Measurements from ENCODE around the gene SERPINA3.
"Not testable (repeated sequence)": the region's sequence is repeated elsewhere in the genome, so short reads cannot be mapped to it uniquely, and the experiment has no call there.

Gene SERPINA3

DNA sequence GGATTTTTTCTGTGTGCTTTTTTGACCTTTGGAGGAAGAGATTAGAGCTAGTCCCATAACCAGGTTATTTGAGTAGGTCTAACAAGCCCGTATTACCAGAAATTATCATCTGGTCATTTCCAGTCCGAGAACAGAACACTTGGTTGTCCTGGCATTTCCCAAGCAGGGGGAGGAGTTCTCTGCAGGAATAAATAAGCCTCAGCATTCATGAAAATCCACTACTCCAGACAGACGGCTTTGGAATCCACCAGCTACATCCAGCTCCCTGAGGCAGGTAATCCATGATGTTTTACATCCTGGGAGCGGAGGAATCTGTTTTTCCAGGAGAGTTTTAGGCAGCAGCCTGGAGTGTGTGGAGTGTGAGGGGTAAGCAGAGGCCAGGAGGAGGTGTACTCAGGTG lies at the start of gene SERPINA3:
SERPINA3 (plus strand) TSS at position 218 of the 400 bp plus-strand sequence. CDS start 2,051 bp downstream, outside the sequence.
- no peak for DNase-seq

DNA sequence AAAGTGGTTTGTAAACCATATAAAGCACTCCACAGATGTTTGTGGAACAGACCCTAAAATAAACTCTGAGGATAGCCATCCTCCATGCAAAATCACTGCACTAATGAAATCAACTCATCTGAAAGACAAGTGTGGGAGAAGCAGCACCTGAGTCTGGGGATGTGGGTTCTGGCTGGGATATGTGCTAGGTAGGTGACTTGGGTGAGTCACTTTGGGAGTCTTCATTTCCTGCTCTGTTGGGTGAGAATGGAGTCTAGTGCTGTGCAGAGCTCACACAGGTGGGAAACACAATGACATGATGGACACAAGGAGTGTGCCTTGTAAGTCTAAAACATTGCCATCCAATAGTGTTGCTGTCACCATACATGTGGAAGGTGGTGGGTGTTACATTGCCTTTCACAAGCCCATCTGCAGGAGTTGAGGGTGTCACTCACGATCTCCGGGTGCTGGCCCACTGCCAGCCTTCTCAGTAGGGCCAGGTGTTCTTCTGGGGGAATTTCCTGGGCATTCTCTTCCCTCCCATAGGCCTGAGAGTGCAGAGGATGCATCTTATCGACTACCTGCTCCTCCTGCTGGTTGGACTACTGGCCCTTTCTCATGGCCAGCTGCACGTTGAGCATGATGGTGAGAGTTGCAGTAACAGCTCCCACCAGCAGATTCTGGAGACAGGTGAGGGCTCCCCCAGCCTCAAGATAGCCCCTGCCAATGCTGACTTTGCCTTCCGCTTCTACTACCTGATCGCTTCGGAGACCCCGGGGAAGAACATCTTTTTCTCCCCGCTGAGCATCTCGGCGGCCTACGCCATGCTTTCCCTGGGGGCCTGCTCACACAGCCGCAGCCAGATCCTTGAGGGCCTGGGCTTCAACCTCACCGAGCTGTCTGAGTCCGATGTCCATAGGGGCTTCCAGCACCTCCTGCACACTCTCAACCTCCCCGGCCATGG lies 49.0 kb upstream of the SERPINA3 start:
- no peak for DNase-seq

DNA sequence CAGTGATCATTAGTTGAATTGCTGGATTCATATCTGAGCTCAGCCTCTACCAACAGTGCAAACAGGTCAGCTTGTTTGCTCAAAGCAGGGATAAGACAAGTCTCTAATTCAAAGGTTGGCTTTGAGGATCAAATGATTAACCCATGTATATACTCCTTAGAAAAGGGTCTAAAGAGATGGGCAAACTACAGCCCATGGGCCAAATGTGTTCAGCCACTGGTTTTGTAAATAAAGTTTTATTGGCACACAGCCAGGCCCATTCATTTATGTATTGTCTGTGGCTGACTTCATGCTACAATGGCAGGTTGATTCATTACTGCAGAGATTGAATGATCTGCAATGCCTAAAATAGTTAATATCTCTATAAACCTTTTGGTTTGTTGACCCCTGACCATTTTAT lies 47.8 kb upstream of the SERPINA3 start:
- no peak for DNase-seq

DNA sequence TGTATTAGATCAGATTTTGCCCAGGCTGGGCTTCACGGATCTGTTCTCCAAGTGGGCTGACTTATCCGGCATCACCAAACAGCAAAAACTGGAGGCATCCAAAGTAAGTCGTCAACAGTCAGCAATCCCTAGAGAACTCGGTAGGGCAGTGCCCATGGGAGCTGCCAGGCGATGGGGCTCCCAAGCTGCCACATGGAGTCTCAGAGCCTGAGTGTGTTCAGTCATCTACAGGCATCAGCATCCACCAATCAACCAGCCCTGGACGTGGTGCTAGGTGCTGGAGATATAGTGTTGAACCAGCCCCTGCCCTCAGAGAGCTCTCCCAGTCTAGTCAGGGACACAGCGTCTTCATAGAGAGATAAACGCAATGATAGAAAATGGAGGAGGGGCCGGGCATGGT lies 44.0 kb upstream of the SERPINA3 start:
- DNase-seq: no peak

DNA sequence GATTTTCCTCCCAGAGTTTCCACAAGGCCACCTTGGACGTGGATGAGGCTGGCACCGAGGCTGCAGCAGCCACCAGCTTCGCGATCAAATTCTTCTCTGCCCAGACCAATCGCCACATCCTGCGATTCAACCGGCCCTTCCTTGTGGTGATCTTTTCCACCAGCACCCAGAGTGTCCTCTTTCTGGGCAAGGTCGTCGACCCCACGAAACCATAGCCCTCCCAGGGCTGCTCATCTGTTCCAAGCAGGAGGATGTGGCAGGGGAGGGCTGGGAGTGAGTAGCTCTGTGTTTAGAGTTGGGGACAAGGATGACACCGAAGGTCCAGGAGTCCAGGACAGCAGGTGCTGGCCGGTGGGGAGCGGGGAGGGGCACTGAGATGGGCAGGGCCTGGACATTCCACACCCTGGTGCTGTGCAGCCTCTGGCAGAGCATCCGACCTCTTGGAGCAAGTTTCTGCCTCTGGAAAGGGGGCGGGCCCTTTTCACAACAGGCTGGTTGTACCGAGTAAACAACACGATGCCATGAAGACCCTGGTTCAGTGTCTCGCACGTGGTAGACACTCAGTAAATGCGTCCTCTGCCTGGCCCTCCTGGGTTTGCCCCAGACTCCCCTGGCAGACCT lies 42.7 kb upstream of the SERPINA3 start:
- no peak for DNase-seq

DNA sequence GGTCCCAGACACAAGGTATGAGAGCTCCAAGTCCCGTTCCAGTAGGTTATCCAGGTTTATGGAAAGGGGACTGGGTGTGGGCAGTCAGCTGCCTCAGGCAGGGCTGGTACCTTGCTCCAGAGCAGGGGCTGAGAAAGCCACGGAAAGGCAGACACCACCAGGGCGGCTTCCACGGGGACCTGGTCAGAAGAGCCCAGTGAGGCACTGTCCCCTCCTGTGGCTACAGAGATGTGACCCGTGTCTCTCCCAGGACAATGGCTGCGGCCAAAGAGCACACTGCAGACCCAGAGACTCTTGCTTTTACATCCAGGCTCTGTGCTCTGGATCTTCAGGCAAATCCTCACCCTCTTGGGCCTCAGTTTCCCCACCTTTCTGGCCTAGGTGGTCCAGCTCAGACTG lies 42.2 kb upstream of the SERPINA3 start:
- DNase-seq: no peak

DNA sequence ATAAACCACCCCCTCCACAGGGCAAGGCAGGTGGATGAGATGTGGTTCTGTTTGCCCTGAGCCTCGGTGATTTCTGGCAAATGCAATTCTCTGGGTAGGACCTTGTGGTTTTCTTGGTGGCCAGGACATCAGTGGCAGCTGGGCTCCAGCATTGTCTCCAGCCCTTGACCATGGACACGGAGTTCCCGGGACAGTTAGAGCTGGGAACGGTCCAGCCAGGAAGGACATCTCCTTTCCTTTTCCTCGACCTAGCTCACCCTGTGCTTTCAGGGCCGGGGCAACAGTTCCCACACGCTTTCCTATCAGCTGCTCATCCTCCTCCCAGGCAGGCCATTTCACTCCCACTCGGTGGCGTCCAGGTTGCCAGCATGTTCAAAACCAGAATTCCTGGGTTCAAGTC lies 41.8 kb upstream of the SERPINA3 start:
- DNase-seq: no peak

DNA sequence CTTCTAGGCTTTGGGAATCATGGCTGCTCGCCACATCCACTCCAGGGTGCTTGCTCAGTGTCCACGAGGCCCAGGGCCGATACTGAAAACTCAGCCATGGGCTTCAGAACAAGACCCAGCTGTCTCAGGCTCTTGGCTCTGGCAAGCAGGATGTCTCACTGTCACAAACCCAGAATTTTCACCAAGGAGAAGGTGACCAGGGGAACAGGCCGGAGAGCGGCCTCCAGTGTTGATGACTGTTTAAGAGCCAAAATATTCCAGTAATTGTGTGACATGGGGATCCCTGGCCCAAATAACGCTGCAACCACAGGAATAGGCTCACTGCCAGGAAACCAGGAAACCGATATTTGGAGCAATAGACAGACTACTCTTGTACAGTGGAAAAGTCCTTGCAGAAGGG lies 40.8 kb upstream of the SERPINA3 start:
- DNase-seq: no peak

DNA sequence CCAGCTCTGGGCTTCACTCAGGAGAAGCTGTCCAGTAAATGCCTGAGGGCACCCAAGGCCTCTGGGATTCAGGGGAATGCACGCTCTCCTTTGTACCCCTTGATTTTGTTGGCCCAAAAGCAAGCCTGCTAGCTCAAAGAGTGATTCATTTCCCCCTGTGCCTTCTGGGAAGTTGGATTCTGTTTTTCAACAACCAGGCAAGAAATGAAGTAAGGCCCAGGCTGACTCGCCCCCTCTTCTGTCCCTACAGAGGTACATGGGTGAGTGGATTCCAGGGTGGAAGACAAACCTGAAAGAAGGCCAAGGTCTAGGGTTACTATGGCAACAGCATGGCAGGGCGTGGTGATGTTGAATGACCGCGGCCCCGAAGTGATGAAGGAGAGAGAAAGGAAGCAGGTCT lies 40.2 kb upstream of the SERPINA3 start:
- no peak for DNase-seq

DNA sequence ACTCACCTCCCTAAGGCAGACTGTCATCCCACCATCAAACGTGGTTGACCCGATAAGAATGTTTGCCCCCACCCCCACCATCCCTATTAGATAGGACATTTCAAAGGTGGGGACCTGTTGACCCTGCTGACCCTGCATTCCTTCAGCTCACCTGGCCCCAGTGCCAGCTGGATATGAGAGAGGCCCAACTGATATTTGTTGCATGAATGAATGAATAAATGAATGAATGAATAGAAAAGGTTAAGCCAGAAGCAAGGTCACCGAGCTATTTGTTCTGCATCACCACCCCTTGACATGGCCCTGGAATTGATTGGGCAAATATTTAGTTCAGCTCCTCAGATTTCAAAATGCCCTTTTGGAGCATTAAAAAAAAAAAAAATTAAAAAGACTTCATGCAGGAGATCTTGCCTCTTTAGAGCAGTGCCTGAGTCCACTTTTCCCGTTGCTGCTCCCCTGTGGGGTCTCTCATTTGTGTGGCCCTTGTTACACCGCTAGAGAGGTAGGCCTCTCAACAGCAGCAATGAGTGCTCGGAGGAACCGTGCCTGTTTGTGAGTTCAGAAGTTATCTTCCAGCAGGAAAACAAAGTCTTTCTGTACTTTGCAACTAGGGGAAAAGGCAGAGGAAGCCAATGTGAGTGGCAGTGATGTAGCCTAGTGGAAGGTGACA lies 39.4 kb upstream of the SERPINA3 start:
- DNase-seq: no peak

DNA sequence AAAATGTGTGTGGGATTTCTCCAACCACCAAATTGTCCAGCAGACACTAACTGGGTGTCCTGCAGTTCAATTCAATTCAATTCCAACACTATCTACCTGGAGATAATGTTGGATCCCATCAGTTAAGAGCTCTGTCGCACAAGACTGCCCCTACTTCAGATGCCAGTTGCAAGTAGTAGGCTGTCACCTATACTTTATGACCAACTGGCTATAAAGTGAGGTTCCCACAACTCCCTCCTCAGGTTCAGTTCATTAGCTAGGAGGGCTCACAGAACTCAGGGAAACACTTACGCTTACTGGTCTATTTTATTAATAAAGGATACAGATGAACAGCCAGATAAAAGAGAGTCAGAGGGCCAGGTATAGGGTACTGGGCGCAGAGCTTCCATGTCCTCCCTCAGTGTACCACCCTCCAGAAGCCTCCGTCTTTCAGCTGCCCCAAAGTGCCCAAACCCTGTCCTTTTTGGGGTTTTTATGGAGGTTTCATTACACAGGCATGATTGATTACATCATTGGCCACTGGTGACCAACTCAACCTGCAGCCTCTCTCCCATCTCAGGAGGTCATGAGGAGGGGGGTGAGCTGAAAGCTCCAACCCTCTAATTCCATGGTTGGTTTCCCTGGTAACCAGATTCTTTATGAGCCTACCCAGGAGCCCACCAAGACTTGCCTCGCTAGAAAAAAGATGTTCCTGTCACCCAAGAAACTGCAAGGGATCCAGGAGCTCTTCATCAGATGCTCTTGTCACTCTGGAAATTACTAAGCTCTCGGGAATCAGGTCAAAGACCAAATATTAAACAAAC lies 38.5 kb upstream of the SERPINA3 start:
- no peak for DNase-seq

DNA sequence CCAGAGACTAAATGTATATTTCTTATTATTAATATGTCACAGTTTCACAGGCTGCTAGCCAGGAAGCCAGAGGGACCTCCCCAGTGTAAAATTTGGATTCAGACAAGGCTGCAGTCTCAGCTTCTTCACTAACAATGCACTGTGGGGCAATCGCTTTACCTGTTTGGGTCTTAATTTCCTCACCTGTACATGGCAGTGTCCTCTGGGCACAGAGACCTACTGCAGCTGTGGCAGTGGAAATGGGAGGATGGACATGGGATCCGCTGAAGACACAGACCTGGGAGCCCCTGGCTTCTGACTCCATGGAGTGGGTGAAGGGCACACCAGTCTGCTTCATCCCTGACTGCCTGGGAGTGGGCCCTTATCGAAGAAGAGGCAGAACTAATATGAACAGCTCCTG lies 37.9 kb upstream of the SERPINA3 start:
- no peak for DNase-seq

DNA sequence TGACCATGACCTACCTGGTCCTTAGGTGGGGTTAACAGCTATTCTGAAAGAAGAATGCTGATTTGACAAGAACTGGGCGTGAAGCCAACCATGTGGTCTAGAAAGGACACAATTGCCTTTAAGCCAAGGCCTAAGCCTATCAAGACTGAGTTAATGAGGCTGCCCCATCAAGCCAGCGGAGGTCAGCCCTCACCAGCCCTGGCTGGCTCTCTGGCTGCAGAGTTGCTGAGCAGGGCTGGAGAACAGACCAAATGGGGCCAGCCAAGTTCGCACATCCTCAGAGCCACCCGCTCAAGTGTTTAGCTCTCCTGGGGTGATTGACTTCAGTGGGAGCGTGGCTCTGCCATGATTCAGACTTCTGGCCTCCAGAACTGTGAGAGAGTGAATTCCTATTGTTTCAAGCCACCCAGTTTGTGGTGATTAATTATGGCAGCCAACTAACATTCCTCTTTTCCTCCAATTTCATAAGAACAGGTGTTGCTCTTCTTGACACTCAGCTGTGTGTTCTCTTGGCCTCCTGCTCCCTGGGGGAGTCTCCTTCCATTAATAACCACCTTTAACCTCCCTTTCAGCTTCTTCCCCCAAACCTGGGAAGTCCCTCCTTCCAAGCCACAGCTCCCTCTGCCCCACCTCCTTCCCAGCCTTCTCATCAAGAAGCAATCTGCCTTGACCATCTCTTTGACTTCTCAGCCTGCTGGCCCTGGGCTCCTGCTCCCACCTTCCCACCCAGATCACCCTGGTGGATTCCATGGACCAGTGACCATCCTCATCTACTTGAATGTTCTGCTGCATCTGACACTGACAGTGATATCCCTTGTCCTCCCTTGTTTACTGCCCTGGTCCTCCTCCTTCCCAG lies 36.2 kb upstream of the SERPINA3 start:
- no peak for DNase-seq

DNA sequence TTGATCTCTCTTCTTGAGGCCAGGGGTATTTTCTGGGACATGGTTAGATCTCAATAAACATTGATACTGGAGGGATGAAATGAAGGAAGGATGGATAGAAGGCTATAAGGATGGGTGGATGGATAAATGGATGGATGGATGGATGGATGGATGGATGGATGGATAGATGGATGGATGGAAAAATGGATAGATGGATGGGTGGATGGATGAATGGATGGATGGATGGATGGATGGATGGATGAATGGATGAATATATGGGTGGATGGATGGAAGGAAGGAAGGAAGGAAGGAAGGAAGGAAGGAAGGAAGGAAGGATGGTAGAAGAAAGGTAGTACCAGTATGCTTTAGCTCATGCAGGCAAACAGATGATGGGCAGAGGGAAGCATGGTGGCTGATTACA lies 34.7 kb upstream of the SERPINA3 start:
- not testable (repeated sequence) for DNase-seq

DNA sequence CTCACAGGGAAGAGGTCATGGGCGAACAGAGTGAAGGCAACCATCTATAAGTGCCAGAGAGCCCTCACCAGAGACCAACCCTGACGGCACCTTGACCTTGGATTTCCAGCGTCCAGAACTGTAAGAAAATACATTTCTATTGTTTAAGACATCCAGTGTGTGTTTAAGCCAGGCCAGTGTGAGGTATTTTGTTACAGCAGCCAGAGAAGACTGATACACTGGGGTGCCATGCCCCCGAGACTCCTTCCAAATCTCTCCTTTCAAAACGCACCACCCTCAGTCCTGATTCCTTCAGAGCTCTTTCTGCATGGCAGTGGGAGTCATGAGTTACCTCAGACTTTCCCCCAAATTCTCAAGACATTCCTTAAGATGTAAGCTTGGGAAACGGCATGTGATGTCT lies 33.5 kb upstream of the SERPINA3 start:
- no peak for DNase-seq

DNA sequence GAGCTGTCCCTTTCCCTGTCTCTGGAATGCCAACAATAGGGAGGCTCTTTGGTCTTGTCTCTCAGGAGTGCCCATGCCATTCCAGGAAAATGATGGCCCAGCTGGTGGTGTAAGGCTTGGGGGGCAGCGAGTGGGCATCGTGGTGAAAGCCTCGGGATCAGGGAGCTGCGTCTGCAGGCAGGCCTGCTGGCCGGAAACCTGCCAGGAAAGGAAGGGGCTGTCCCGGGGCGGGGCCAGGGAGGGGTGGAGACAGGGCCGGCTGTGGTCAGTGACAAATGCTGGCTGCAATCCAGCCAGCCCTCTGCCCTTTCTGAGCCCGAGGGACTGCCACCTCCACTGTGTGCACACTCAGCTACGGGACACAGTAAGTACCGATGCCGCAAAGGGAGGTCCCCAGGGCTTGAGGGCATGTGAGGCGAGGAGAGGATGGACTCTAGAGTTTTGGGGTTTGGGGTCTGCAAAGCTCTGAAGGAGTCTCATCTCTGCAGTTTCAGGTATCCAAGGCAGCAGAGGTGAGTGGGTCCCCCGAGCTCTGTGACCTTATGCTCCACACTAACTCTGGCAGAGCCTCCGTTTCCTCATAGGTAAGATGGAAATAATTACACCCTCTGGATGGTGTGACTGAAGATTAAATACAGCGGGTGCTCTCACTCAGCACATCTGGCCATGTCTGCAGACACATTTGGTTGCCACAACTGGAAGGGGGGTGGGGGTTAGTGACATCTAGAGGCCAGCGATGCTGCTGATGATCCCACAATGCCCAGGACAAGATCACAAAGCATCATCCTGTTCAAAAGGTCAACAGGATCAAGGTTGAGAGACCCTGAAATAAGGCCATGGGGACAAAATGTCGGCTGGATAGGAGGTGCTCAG lies 30.8 kb upstream of the SERPINA3 start, which contains the start of gene SERPINA5:
SERPINA5 (plus strand) TSS at position 300 of the 873 bp plus-strand sequence. CDS start 5,937 bp downstream, outside the sequence.
- DNase-seq: no peak

DNA sequence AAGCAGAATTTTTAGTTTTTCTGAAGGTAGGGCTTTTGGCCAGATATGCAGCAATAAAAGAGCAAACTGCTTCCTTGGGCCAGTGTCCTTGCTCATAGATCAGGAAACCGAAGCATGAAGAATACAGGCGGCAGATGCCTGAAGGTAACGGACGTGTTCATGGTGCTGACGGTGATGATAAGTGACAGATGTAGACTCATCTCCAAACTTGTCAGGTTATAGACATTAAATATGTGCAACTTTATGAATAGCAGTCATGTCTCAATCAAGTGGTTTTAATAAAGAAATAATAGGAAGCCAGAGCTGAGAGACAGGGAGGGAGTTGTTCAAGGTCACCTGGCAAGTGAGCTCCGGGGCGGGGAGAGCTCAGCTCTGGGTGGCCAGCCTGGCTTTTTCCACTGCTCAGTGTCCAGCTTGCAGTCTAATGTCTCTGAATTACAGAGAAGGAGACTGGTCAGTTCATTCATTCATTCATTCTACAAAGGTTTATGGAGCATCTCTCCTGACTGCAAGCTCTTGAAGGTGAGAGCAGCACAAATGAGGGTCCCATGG lies 29.9 kb upstream of the SERPINA3 start:
- no peak for DNase-seq

DNA sequence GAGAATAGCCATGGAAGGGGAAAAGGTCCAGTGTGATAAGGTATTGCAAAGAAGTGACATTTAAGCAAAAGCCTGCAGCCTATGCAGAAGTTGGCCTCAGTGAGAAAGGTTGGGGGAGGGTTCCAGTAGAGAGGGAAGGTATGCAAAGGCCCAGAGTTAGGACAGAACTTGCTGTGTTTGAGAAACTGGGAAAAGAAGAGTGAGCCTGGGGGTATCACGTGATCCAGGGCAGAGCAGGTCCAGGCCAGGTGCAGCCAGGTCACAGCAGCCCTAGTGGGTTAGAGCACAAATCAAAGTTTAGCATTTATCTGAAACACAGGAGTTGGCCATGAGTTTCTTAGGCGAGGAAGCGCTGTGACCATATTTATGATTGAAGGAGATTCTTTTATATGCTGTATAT lies 29.3 kb upstream of the SERPINA3 start:
- DNase-seq: no peak

DNA sequence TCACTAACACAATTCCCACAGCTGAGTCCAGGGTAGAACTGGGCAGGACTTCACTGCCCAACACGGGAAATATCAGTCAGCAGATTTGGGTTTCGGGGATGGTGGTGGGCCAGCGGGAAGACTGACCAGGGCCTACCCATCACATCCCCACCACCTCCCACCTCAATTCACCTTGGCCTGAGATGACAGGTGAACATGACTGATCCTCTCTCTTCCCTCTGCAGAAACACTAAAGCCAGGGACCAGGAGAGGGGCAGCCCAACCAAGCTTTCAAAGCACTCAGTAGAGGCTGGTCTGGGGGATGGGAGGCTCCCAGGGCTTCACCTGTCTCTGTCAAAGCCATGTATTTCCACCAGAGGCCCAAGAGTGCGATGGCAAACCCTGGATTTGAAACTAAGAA lies 28.6 kb upstream of the SERPINA3 start:
- no peak for DNase-seq

DNA sequence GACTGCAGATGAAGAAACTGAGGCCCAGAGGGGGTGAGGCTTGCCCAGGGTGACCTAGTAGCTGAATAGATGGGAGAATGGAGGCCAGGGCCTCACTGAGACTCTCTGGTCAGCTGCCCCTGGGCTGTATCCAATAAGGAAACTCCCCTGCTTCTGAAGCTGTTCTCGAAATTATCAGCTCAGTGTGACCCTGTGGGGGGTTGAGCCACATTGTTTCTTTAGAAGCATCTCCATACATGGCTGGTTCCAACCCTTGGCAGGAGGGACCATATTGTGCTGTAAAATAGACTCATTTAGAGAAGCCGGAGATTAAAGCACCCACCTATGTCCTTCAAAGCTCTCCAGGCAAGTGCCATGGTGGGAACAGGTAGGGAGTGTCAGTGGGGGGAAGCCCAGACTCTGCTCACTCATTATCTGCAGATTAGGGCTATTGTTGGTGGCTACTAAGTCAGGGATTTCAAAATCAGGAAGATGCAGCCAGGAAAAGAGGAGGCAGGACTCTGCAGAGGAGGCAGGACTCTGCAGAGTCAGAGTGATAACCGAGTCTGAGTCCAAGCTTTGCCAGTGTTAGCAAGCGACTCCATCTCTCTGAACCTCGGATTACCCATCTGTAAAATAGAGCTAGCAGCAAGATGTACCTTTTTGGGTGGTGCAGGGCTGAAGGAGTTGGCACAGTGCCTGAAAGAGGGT lies 27.5 kb upstream of the SERPINA3 start:
- no peak for DNase-seq
